Osteoblast (primary cell): Measurements from ENCODE around the gene MED7. TPM values are rescaled to one million over a fixed set of nuclear protein-coding genes. Genes with fewer than 3 reads are reported as not detected.

Experiments used
- DNase-seq: peaks from one replicate; pipeline ENCODE4 v3.0.0; 2011; ENCODE audit warnings: low spot score, mixed read lengths; ENCODE audit not compliant: insufficient read length; ENCODE audit errors: missing footprints
- H2AFZ ChIP-seq: 2 replicates; pipeline ENCODE4 v1.6.0; 2011; ENCODE audit warnings: mild to moderate bottlenecking, low read length
- H3K27ac ChIP-seq: 2 replicates; pipeline ENCODE4 v1.5.1; 2011; ENCODE audit warnings: mild to moderate bottlenecking, low read depth, low read length, moderate library complexity
- H3K27me3 ChIP-seq: 2 replicates; pipeline ENCODE4 v1.6.0; 2012; ENCODE audit warnings: mild to moderate bottlenecking, control low read depth, inconsistent platforms, low read length, moderate library complexity; ENCODE audit not compliant: insufficient read depth
- H3K36me3 ChIP-seq: 2 replicates; pipeline ENCODE4 v1.5.1; 2011; ENCODE audit warnings: mild to moderate bottlenecking, low read length, control low read depth, moderate library complexity; ENCODE audit not compliant: insufficient read depth
- H3K4me1 ChIP-seq: 2 replicates; pipeline ENCODE4 v1.5.1; 2011; ENCODE audit warnings: mild to moderate bottlenecking, low read length, control low read depth, moderate library complexity; ENCODE audit not compliant: insufficient read depth
- H3K4me2 ChIP-seq: 2 replicates; pipeline ENCODE4 v1.6.0; 2011; ENCODE audit warnings: mild to moderate bottlenecking, low read length; ENCODE audit not compliant: insufficient read depth
- H3K4me3 ChIP-seq: fragments of 200-600 bp; sonication (generic); 3 replicates; pipeline ENCODE4 v1.5.1; 2012; ENCODE audit warnings: mild to moderate bottlenecking, low read length, inconsistent platforms; ENCODE audit not compliant: insufficient read depth
- H3K79me2 ChIP-seq: 2 replicates; pipeline ENCODE4 v1.6.0; 2012; ENCODE audit warnings: mild to moderate bottlenecking, low read length, control low read depth, inconsistent platforms; ENCODE audit not compliant: insufficient read depth
- H3K9me3 ChIP-seq: 2 replicates; pipeline ENCODE4 v1.5.1; 2011; ENCODE audit warnings: low read depth, low read length, control low read depth
- H4K20me1 ChIP-seq: 2 replicates; pipeline ENCODE4 v1.6.0; 2012; ENCODE audit warnings: mild to moderate bottlenecking, low read length, control low read depth; ENCODE audit not compliant: insufficient read depth
- CTCF ChIP-seq: IDR thresholded peaks from 2 replicates; pipeline ENCODE4 v1.5.1; 2011; ENCODE audit warnings: mild to moderate bottlenecking, low read depth, low read length, moderate library complexity; ENCODE audit errors: extremely low read depth
- total RNA-seq: library from RNA; depleted of rRNA; stranded (reverse); fragments of >200 nt; gene quantifications from 2 replicates; pipeline ENCODE4 v1.2.3, GENCODE V29; 2012

The MED7 gene
- total RNA-seq, 1 donor = 11.6 TPM

- no peaks in the 10 kb centered on the region for H4K20me1 ChIP-seq
- no peak overlapping the region for H3K27ac ChIP-seq
- H3K79me2 ChIP-seq = no peaks in the 10 kb centered on the region
- no peak for DNase-seq
- no peak overlapping the region for H3K4me3 ChIP-seq
- TF ChIP-seq CTCF = no peak
- H3K4me1 ChIP-seq = no peaks in the 10 kb centered on the region
- no peak overlapping the region for H2AFZ ChIP-seq
- H3K27me3 ChIP-seq = no peaks in the 10 kb centered on the region
- no peaks in the 10 kb centered on the region for H3K9me3 ChIP-seq
- no peak overlapping the region for H3K4me2 ChIP-seq
- H3K36me3 ChIP-seq = no peaks in the 10 kb centered on the region
Measured at GRCh38 chr5:157172403-157172802, 29.7 kb upstream of the MED7 start.

- Histone ChIP-seq H3K79me2 (no peaks in the 10 kb centered on the region), H3K27ac (no peak overlapping the region), H3K4me1 (no peaks in the 10 kb centered on the region), H3K4me2 (no peak overlapping the region), H3K4me3 (no peak overlapping the region), H3K27me3 (no peaks in the 10 kb centered on the region), H2AFZ (no peak overlapping the region), H3K9me3 (no peaks in the 10 kb centered on the region), H4K20me1 (no peaks in the 10 kb centered on the region), H3K36me3 (no peaks in the 10 kb centered on the region)
- no peak for DNase-seq
- no peak for TF ChIP-seq CTCF
Measured at GRCh38 chr5:157168286-157168685, 25.6 kb upstream of the MED7 start.

GRCh38 chr5:157167214-157167621, 24.6 kb upstream of the MED7 start:
- peak; percentile 64 for DNase-seq
- no peaks in the 10 kb centered on the region for H3K4me1 ChIP-seq
- H4K20me1 ChIP-seq = no peaks in the 10 kb centered on the region
- no peak overlapping the region for H3K4me3 ChIP-seq
- no peak for TF ChIP-seq CTCF
- peaks cover 6% of the 10 kb centered on the region for H3K27me3 ChIP-seq
- no peaks in the 10 kb centered on the region for H3K9me3 ChIP-seq
- no peak overlapping the region for H3K4me2 ChIP-seq
- H3K36me3 ChIP-seq = no peaks in the 10 kb centered on the region
- H2AFZ ChIP-seq = no peak overlapping the region
- H3K79me2 ChIP-seq = no peaks in the 10 kb centered on the region
- no peak overlapping the region for H3K27ac ChIP-seq

GRCh38 chr5:157166214-157167213, 23.8 kb upstream of the MED7 start, which contains the start of gene GARIN3:
Gene GARIN3 (minus strand): TSS chr5:157166264. CDS start chr5:157166168, 96 bp downstream.
- no peaks in the 10 kb centered on the region for H3K9me3 ChIP-seq
- H3K36me3 ChIP-seq = no peaks in the 10 kb centered on the region
- no peaks in the 10 kb centered on the region for H3K4me1 ChIP-seq
- H3K27ac ChIP-seq = no peak within 1 kb of the TSS
- no peaks in the 10 kb centered on the region for H3K79me2 ChIP-seq
- peaks cover 6% of the 10 kb centered on the region for H3K27me3 ChIP-seq
- no peak for TF ChIP-seq CTCF
- no peak within 1 kb of the TSS for H2AFZ ChIP-seq
- no peaks in the 10 kb centered on the region for H4K20me1 ChIP-seq
- no peak within 1 kb of the TSS for H3K4me3 ChIP-seq
- no peak within 1 kb of the TSS for H3K4me2 ChIP-seq
- DNase-seq = no peak
